HG03565 (cell line): ENCODE measurements around the gene APOL1.
"Not testable (repeated sequence)": the region's sequence is repeated elsewhere in the genome, so short reads cannot be mapped to it uniquely, and the experiment has no call there.

ENCODE experiments used
- ATAC-seq: cut with Tn5 transposase; IDR thresholded peaks from one replicate; pipeline ENCODE4 v1.9.1; 2021; ENCODE audit warnings: mild to moderate bottlenecking, moderate library complexity; ENCODE audit not compliant: unreplicated experiment

The APOL1 gene

GRCh38 chr22:36225333-36225922 is 27.5 kb upstream of the APOL1 start:
- ATAC-seq: no peak

- ATAC-seq: no peak
These were observed 26.7 kb upstream of the APOL1 start for GRCh38 chr22:36226189-36226588.

- no peak for ATAC-seq
These were observed 25.5 kb upstream of the APOL1 start for GRCh38 chr22:36227396-36227795.

- no peak for ATAC-seq
These were observed 25.1 kb upstream of the APOL1 start for GRCh38 chr22:36227806-36228205.

- ATAC-seq: not testable (repeated sequence)
These were observed 24.6 kb upstream of the APOL1 start for GRCh38 chr22:36228369-36228768.

- ATAC-seq: no peak
These were observed 24.0 kb upstream of the APOL1 start for GRCh38 chr22:36228944-36229343.

GRCh38 chr22:36229649-36230048 is 23.3 kb upstream of the APOL1 start:
- ATAC-seq: not testable (repeated sequence)

GRCh38 chr22:36231051-36231450 is 21.9 kb upstream of the APOL1 start:
- ATAC-seq: not testable (repeated sequence)

GRCh38 chr22:36232715-36233401 is 20.1 kb upstream of the APOL1 start:
- no peak for ATAC-seq

GRCh38 chr22:36233796-36234195 is 19.1 kb upstream of the APOL1 start:
- no peak for ATAC-seq

GRCh38 chr22:36234213-36234612 is 18.7 kb upstream of the APOL1 start:
- no peak for ATAC-seq

- ATAC-seq: no peak
These were observed 18.0 kb upstream of the APOL1 start for GRCh38 chr22:36234919-36235318.

GRCh38 chr22:36235585-36235984 is 17.3 kb upstream of the APOL1 start:
- no peak for ATAC-seq

- ATAC-seq: no peak
These were observed 16.3 kb upstream of the APOL1 start for GRCh38 chr22:36236388-36237319.

- no peak for ATAC-seq
These were observed 15.2 kb upstream of the APOL1 start for GRCh38 chr22:36237462-36238372.

GRCh38 chr22:36238373-36239149 is 14.4 kb upstream of the APOL1 start:
- no peak for ATAC-seq

- no peak for ATAC-seq
These were observed 13.9 kb upstream of the APOL1 start for GRCh38 chr22:36239150-36239400.

GRCh38 chr22:36239401-36240171 is 13.3 kb upstream of the APOL1 start, which contains the start of gene APOL2:
Gene APOL2 (minus strand): TSS chr22:36239527. CDS start chr22:36233162, 6,365 bp downstream.
- ATAC-seq: peak; percentile 83

- no peak for ATAC-seq
These were observed 8.9 kb upstream of the APOL1 start for GRCh38 chr22:36243986-36244385.
